ENCODE data around the gene KIAA1614. TPM values are rescaled to one million over a fixed set of nuclear protein-coding genes. Genes with fewer than 3 reads are reported as not detected.

Gene KIAA1614
- total RNA-seq, 1 experiment from 2014 or later, result 0.07 TPM

GRCh38 chr1:180974236-180974635 lies 61.5 kb downstream of the KIAA1614 start:
- no peak for DNase-seq (ENCODE audit: low spot score)
- in situ Hi-C loops (cut with HindIII; ENCODE audit: low sequenced_read_pairs), result no loop called here

GRCh38 chr1:180975551-180975950 lies 62.9 kb downstream of the KIAA1614 start:
- no peak for DNase-seq (ENCODE audit: low spot score)
- in situ Hi-C loops (cut with HindIII; ENCODE audit: low sequenced_read_pairs), result no loop called here

- DNase-seq (ENCODE audit: low spot score), result no peak
- in situ Hi-C loops (cut with HindIII; ENCODE audit: low sequenced_read_pairs), result no loop called here
These were observed 63.5 kb downstream of the KIAA1614 start for GRCh38 chr1:180976191-180976590.

- no peak for DNase-seq (ENCODE audit: low spot score)
These were observed 64.1 kb downstream of the KIAA1614 start for GRCh38 chr1:180976732-180977357.

GRCh38 chr1:180981596-180982387 lies 69.1 kb downstream of the KIAA1614 start:
- in situ Hi-C loops (cut with HindIII; ENCODE audit: low sequenced_read_pairs), result no loop called here
- DNase-seq (ENCODE audit: low spot score), result no peak

More at GRCh38 chr1:180976732-180977357, 64.1 kb downstream of the KIAA1614 start:
- in situ Hi-C loops (cut with HindIII; ENCODE audit: low sequenced_read_pairs), result no loop called here

GRCh38 chr1:180982422-180982821 lies 69.7 kb downstream of the KIAA1614 start:
- in situ Hi-C loops (cut with HindIII; ENCODE audit: low sequenced_read_pairs), result no loop called here
- no peak for DNase-seq (ENCODE audit: low spot score)

GRCh38 chr1:180988253-180988752 lies 75.6 kb downstream of the KIAA1614 start:
- DNase-seq (ENCODE audit: low spot score), result peak; percentile 96
- in situ Hi-C loops (cut with HindIII; ENCODE audit: low sequenced_read_pairs), result no loop called here

- no peak for DNase-seq (ENCODE audit: low spot score)
- in situ Hi-C loops (cut with HindIII; ENCODE audit: low sequenced_read_pairs), result no loop called here
These were observed 81.6 kb downstream of the KIAA1614 start for GRCh38 chr1:180994262-180994661.

GRCh38 chr1:180997843-180998504 lies 85.3 kb downstream of the KIAA1614 start:
- in situ Hi-C loops (cut with HindIII; ENCODE audit: low sequenced_read_pairs), result no loop called here
- no peak for DNase-seq (ENCODE audit: low spot score)

Other genes starting within 250 kb of the KIAA1614 start
- 17.9 and 28.8 TPM in 2 replicates for gene STX6, start 110.0 kb downstream of the KIAA1614 start, total RNA-seq (2014; rRNA removed; shearing (Covaris generic))
- gene MR1, start 121.1 kb downstream of the KIAA1614 start, total RNA-seq (2014; rRNA removed; shearing (Covaris generic)), result 8.3 and 10.6 TPM in 2 replicates
- 30.5 and 37.9 TPM in 2 replicates for gene IER5, start 175.8 kb downstream of the KIAA1614 start, total RNA-seq (2014; rRNA removed; shearing (Covaris generic))

All from G401 (cell line).